Natural killer cell (primary cell): ENCODE measurements around the gene CENPM. TPM values are rescaled to one million over a fixed set of nuclear protein-coding genes. Genes with fewer than 3 reads are reported as not detected.

ENCODE experiments used
- ATAC-seq, 3 donors: fragments of 150-1000 bp in 2 of 3; fragments of 200-7000 bp in 1 of 3; cut with Tn5 transposase; 1 replicate in 1 of 3; 2 replicates in 2 of 3; pipeline ENCODE4 v1.10.0; 2021; ENCODE audit warnings: mild to moderate bottlenecking in 2 of 3, moderate library complexity in 2 of 3
- DNase-seq, 2 donors: peaks; one replicate each; pipeline versions ENCODE4 v3.0.0 to v3.0.0-alpha.2; 2013 to 2021; ENCODE audit warnings: mixed read lengths in 1 of 2
- H3K27ac ChIP-seq: one replicate; pipeline ENCODE4 v1.5.1; 2013; ENCODE audit warnings: mild to moderate bottlenecking, low read length
- H3K27me3 ChIP-seq: one replicate; pipeline ENCODE4 v1.6.1; 2013; ENCODE audit warnings: low read length; ENCODE audit not compliant: control insufficient read depth, insufficient read depth
- H3K36me3 ChIP-seq: one replicate; pipeline ENCODE4 v1.6.1; 2013; ENCODE audit warnings: low read length; ENCODE audit not compliant: control insufficient read depth, insufficient read depth
- H3K4me1 ChIP-seq: one replicate; pipeline ENCODE4 v1.6.1; 2013; ENCODE audit warnings: low read length; ENCODE audit not compliant: control insufficient read depth, insufficient read depth
- H3K4me3 ChIP-seq: one replicate; pipeline ENCODE4 v1.5.1; 2013; ENCODE audit warnings: low read length
- H3K9me3 ChIP-seq: one replicate; pipeline ENCODE4 v1.6.1; 2013; ENCODE audit warnings: low read length; ENCODE audit not compliant: control insufficient read depth, insufficient read depth
- H3K27ac Mint-ChIP-seq, 2 donors: one replicate each; pipeline ENCODE4 v1.8.0; 2022; ENCODE audit warnings: mild to moderate bottlenecking in 2 of 2, mixed read lengths in 2 of 2, moderate library complexity in 1 of 2
- H3K27me3 Mint-ChIP-seq, 2 donors: one replicate each; pipeline ENCODE4 v1.8.0; 2022; ENCODE audit warnings: low read depth in 2 of 2, mixed read lengths in 2 of 2
- H3K36me3 Mint-ChIP-seq: one replicate; pipeline ENCODE4 v1.8.0; 2022; ENCODE audit warnings: mixed read lengths
- H3K4me1 Mint-ChIP-seq, 2 donors: one replicate each; pipeline ENCODE4 v1.8.0; 2022; ENCODE audit warnings: mixed read lengths in 2 of 2
- H3K4me3 Mint-ChIP-seq: one replicate; pipeline ENCODE4 v1.8.0; 2022; ENCODE audit warnings: mild to moderate bottlenecking, moderate library complexity, mixed read lengths
- H3K9me3 Mint-ChIP-seq, 2 donors: one replicate each; pipeline ENCODE4 v1.8.0; 2022; ENCODE audit warnings: mixed read lengths in 2 of 2
- CTCF ChIP-seq: fragments of 200-600 bp; IDR thresholded peaks from one replicate; pipeline ENCODE4 v1.8.0; 2022; ENCODE audit warnings: antibody characterized with exemption
- WGBS: methylation state at CpG from one replicate; pipeline ENCODE4 v1.1.7; 2013; ENCODE audit warnings: missing lambda C conversion rate; ENCODE audit not compliant: insufficient coverage; 5-methylcytosine and 5-hydroxymethylcytosine counted together
- intact Hi-C: fragments of 100-400 bp; cut with micrococcal nuclease; formaldehyde crosslinking; loops from one replicate; pipeline ENCODE4 v1.14.2; 2022
- total RNA-seq, 4 donors: library from RNA; stranded (reverse); fragments of 120-200 nt in 1 of 4; gene quantifications; one replicate each; pipeline versions ENCODE4 v1.2.3 to v1.2.4, GENCODE V29; 2013 to 2022

Gene CENPM
- total RNA-seq, 3 donors from 2014 or later (not counting 1 experiment from before 2014, with no cell fraction given) = 4.2 to 7.1 (median 6.1) TPM

DNA sequence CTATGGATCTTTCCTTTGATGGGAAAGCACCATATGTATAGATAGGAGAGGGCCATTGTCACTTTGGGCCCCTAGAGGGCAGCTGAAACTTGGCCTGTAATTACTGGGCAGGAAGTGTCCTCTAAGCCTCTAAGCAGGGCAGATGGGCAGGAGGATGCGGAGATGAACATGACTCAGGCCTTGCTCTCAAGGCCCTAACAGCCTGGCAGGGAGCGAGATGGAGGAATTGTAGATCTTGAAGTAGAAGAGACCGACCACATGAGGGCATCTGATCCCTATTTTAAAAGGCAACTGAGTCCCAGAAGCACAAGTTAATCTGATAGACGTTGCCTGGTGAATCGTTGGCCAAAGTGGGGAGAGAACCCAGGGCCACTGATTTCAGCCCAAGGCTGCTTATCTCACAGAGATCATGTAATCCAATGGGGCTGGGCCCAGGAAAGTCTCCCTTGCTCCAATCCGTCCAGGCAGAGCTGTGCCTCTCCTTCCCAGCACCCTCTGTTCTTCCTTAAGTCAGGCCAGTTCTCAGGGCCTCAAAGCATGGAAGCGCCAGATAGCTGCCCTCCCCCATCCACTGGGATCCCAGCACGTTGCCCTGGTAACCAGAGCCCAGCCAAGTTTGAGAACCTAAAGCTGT, 19.8 kb upstream of the CENPM start:
- Mint-ChIP-seq H3K9me3 (no peaks in the 10 kb centered on the region), H3K4me3 (no peak overlapping the region), H3K27ac (no peak overlapping the region), H3K27me3 (no peaks in the 10 kb centered on the region), H3K36me3 (no peaks in the 10 kb centered on the region), H3K4me1 (peaks cover 0 to 6% of the 10 kb centered on the region in 2 donors)
- DNase-seq (peak in 1 of 2 donors; percentile 75), ATAC-seq (peak; percentile 43 to 77 (median 58))
- Histone ChIP-seq H3K36me3 (no peaks in the 10 kb centered on the region), H3K27ac (no peak overlapping the region), H3K27me3 (no peaks in the 10 kb centered on the region), H3K4me1 (no peaks in the 10 kb centered on the region), H3K4me3 (no peak overlapping the region), H3K9me3 (no peaks in the 10 kb centered on the region)
- WGBS = 57% methylated on average over 7 of the region's 8 CpGs
- intact Hi-C loops = loop anchor here (1.0 kb wide), 1 partner anchor 471 kb away; no protein-coding TSS in a partner anchor
- no peak for TF ChIP-seq CTCF

DNA sequence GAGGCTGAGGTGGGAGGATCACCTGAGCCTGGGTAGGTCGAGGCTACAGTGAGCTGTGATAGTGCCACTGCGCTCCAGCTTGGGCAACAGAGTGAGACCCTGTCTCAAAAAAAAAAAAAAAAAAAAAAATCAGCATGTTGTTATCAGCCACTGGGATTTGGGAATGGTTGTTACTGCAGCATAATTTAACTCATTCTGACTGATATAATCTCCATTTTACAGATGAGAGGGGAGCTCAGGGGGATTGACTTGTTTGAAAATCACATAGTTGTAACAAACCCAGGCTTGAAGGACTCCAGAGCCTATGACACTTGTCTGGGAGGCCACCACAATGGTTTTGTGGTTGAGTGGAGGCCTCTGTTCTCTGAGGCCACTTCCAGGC, 19.3 kb upstream of the CENPM start:
- TF ChIP-seq CTCF = no peak
- no peaks in the 10 kb centered on the region for H3K9me3 ChIP-seq
- H3K4me1 ChIP-seq = no peaks in the 10 kb centered on the region
- Mint-ChIP-seq H3K27ac (no peak overlapping the region), H3K9me3 (no peaks in the 10 kb centered on the region), H3K27me3 (no peaks in the 10 kb centered on the region), H3K4me3 (no peak overlapping the region), H3K4me1 (peaks cover 0 to 6% of the 10 kb centered on the region in 2 donors), H3K36me3 (no peaks in the 10 kb centered on the region)
- intact Hi-C loops = loop anchor here (1.0 kb wide), 1 partner anchor 471 kb away; no protein-coding TSS in a partner anchor
- no peaks in the 10 kb centered on the region for H3K36me3 ChIP-seq
- no peaks in the 10 kb centered on the region for H3K27me3 ChIP-seq
- WGBS = 100% methylated on average over 2 of the region's 2 CpGs
- no peak for DNase-seq
- H3K4me3 ChIP-seq = no peak overlapping the region
- ATAC-seq = no peak
- H3K27ac ChIP-seq = no peak overlapping the region

DNA sequence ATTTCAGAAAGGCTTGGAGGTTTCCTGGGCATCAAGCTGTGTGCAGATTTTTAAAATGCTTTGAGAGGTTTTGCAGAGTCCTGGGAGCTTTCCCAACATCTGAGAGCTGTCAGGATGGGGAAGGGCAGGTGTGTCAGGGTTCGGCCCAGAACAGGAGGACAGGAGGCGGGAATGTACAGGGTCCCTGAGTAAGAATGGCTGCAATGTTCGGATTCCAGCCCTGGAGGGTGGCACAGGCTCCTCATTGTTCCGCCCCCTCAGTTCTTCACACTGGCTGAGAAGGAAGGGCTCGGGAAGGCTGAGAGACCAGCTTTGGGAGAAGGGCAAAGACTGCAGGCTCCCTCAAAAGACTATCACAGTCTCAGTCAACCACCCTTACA, 17.1 kb upstream of the CENPM start:
- TF ChIP-seq CTCF = no peak
- Histone ChIP-seq H3K9me3 (no peaks in the 10 kb centered on the region), H3K4me1 (no peaks in the 10 kb centered on the region), H3K36me3 (no peaks in the 10 kb centered on the region), H3K27me3 (no peaks in the 10 kb centered on the region), H3K4me3 (no peak overlapping the region), H3K27ac (no peak overlapping the region)
- Mint-ChIP-seq H3K27ac (no peak overlapping the region), H3K4me1 (peaks cover 6 to 8% of the 10 kb centered on the region in 2 donors), H3K4me3 (no peak overlapping the region), H3K9me3 (no peaks in the 10 kb centered on the region), H3K36me3 (no peaks in the 10 kb centered on the region), H3K27me3 (no peaks in the 10 kb centered on the region)
- WGBS = 84% methylated on average over 5 of the region's 5 CpGs
- intact Hi-C loops = no loop called here
- ATAC-seq (no peak), DNase-seq (no peak)
